Esophagus squamous epithelium (tissue), 4 donors: ENCODE measurements around the gene A1BG.

Experiments
- CTCF ChIP-seq, 6 experiments: fragments of 450-650 bp in 4 of 6; fragments of 200-600 bp in 2 of 6; sonication (generic) in 2 of 6; IDR thresholded peaks; one replicate each; pipeline ENCODE4 v1.5.1; 2016 to 2019; ENCODE audit warnings: antibody characterized with exemption in 6 of 6, mild to moderate bottlenecking in 4 of 6, moderate library complexity in 4 of 6
- POLR2A ChIP-seq, 4 donors: fragments of 450-650 bp; IDR thresholded peaks; one replicate each; pipeline ENCODE4 v1.6.1; 2017; ENCODE audit warnings: antibody characterized with exemption in 4 of 4, mild to moderate bottlenecking in 4 of 4, moderate library complexity in 3 of 4

- TF ChIP-seq CTCF (IDR thresholded peaks at IDR 0.05) (no peak), POLR2A (IDR thresholded peaks at IDR 0.05) (no peak)
Observed at GRCh38 chr19:58336820-58337219, 16.5 kb downstream of the A1BG start.
